IMR-90 (cell line): ENCODE data around the gene PTPN11. TPM values are rescaled to one million over a fixed set of nuclear protein-coding genes. Genes with fewer than 3 reads are reported as not detected.
A peak's percentile ranks its signal among the peaks of the same experiment; 100 is the strongest.

Source experiments
- ATAC-seq: fragments of 200-7000 bp; cut with Tn5 transposase; 2 replicates; pipeline ENCODE4 v1.9.1; 2020; ENCODE audit warnings: low read depth, mild to moderate bottlenecking, moderate library complexity
- BruUV-seq: library from RNA; stranded (reverse); fragments of 400-500 nt; replicated peaks from 2 replicates; lab custom pipeline; 2021; lab: Mats Ljungman, UMichigan
- CTCF ChIA-PET: fragments of 300-600 bp; formaldehyde crosslinking; extraction: SDS; loops from one replicate; lab custom pipeline; 2021; ENCODE audit warnings: antibody characterized with exemption; lab: Yijun Ruan, JAX
- POLR2A ChIA-PET: fragments of 300-600 bp; sonication (Branson Sonifier 250); formaldehyde crosslinking; loops from one replicate; lab custom pipeline; 2022; ENCODE audit warnings: antibody characterized with exemption; ENCODE audit not compliant: unreplicated experiment; lab: Charles Lee
- DNase-seq: peaks from one replicate; pipeline ENCODE4 v3.0.0; 2013
- H2AFZ ChIP-seq: replicated peaks from 2 replicates; pipeline ENCODE3; 2013; ENCODE audit warnings: low read length, mild to moderate bottlenecking; ENCODE audit not compliant: poor library complexity
- H2AK5ac ChIP-seq: 2 replicates; pipeline ENCODE4 v1.6.1; 2013; ENCODE audit warnings: low read depth, low read length, inconsistent platforms
- H2AK9ac ChIP-seq: replicated peaks from 2 replicates; pipeline ENCODE3; 2013; ENCODE audit warnings: mild to moderate bottlenecking, low read depth, low read length, moderate library complexity; ENCODE audit not compliant: poor library complexity
- H2BK120ac ChIP-seq: 2 replicates; pipeline ENCODE4 v1.6.1; 2013; ENCODE audit warnings: low read depth, low read length, inconsistent platforms
- H2BK15ac ChIP-seq: 3 replicates; pipeline ENCODE4 v1.6.1; 2013; ENCODE audit warnings: low read depth, low read length, inconsistent platforms
- H2BK20ac ChIP-seq: 2 replicates; pipeline ENCODE4 v1.6.1; 2013; ENCODE audit warnings: low read depth, mild to moderate bottlenecking, inconsistent platforms, low read length, moderate library complexity
- H2BK5ac ChIP-seq: 2 replicates; pipeline ENCODE4 v1.6.1; 2013; ENCODE audit warnings: mild to moderate bottlenecking, low read depth, low read length, inconsistent platforms; ENCODE audit not compliant: poor library complexity, severe bottlenecking
- H3K14ac ChIP-seq: replicated peaks from 2 replicates; pipeline ENCODE4 v1.6.1; 2013; ENCODE audit warnings: low read depth, low read length, inconsistent platforms
- H3K18ac ChIP-seq: 2 replicates; pipeline ENCODE4 v1.6.1; 2013; ENCODE audit warnings: low read depth, low read length, control low read depth
- H3K23ac ChIP-seq: 2 replicates; pipeline ENCODE4 v1.6.1; 2013; ENCODE audit warnings: low read depth, low read length, inconsistent platforms
- H3K27ac ChIP-seq: 2 replicates; pipeline ENCODE4 v1.5.1; 2013; ENCODE audit warnings: mild to moderate bottlenecking, control low read depth, low read length; ENCODE audit not compliant: insufficient read depth
- H3K27me3 ChIP-seq: 2 replicates; pipeline ENCODE4 v1.6.1; 2013; ENCODE audit warnings: low read length; ENCODE audit not compliant: control insufficient read depth, insufficient read depth
- H3K36me3 ChIP-seq: 2 replicates; pipeline ENCODE4 v1.6.1; 2013; ENCODE audit warnings: low read length, mixed read lengths; ENCODE audit not compliant: control insufficient read depth, insufficient read depth
- H3K4ac ChIP-seq: 2 replicates; pipeline ENCODE4 v1.6.1; 2013; ENCODE audit warnings: low read depth, low read length, inconsistent platforms
- H3K4me1 ChIP-seq: 2 replicates; pipeline ENCODE4 v1.6.1; 2013; ENCODE audit warnings: low read length, mixed read lengths; ENCODE audit not compliant: control insufficient read depth, insufficient read depth
- H3K4me2 ChIP-seq: 2 replicates; pipeline ENCODE4 v1.6.1; 2013; ENCODE audit warnings: low read depth, mild to moderate bottlenecking, control low read depth, low read length, moderate library complexity
- H3K4me3 ChIP-seq: 2 replicates; pipeline ENCODE4 v1.5.1; 2013; ENCODE audit warnings: low read depth, mild to moderate bottlenecking, control low read depth, low read length, moderate library complexity; ENCODE audit not compliant: insufficient read depth
- H3K56ac ChIP-seq: 2 replicates; pipeline ENCODE4 v1.6.1; 2013; ENCODE audit warnings: low read length, inconsistent platforms; ENCODE audit not compliant: insufficient read depth; ENCODE audit errors: extremely low read depth
- H3K79me1 ChIP-seq, 2 experiments: 2 replicates each; pipeline ENCODE4 v1.6.1; 2013; ENCODE audit warnings: low read length in 2 of 2, inconsistent platforms in 1 of 2, low read depth in 1 of 2
- H3K9ac ChIP-seq: 2 replicates; pipeline ENCODE4 v1.6.1; 2013; ENCODE audit warnings: low read depth, low read length, control low read depth
- H3K9me1 ChIP-seq: 2 replicates; pipeline ENCODE4 v1.6.1; 2013; ENCODE audit warnings: low read length, inconsistent platforms; ENCODE audit not compliant: insufficient read depth
- H3K9me3 ChIP-seq: 2 replicates; pipeline ENCODE4 v1.6.1; 2013; ENCODE audit warnings: low read length; ENCODE audit not compliant: control insufficient read depth, insufficient read depth
- H4K20me1 ChIP-seq: 2 replicates; pipeline ENCODE4 v1.6.1; 2013; ENCODE audit warnings: low read length, inconsistent platforms; ENCODE audit not compliant: insufficient read depth
- H4K5ac ChIP-seq: 2 replicates; pipeline ENCODE4 v1.6.1; 2013; ENCODE audit warnings: mild to moderate bottlenecking, low read depth, low read length, control low read depth
- H4K8ac ChIP-seq, 2 experiments: 2 replicates each; pipeline ENCODE4 v1.6.1; 2013; ENCODE audit warnings: low read depth in 2 of 2, low read length in 2 of 2, control low read depth in 1 of 2, inconsistent platforms in 1 of 2
- H4K91ac ChIP-seq: 2 replicates; pipeline ENCODE4 v1.6.1; 2013; ENCODE audit warnings: low read depth, low read length, inconsistent platforms; ENCODE audit not compliant: insufficient read depth
- CEBPB ChIP-seq: IDR thresholded peaks from 2 replicates; pipeline ENCODE4 v1.6.1; 2012; ENCODE audit warnings: low read depth, low read length, improper control_type of control experiment
- RCOR1 ChIP-seq: IDR thresholded peaks from 2 replicates; pipeline ENCODE4 v1.6.1; 2012; ENCODE audit warnings: mild to moderate bottlenecking, low read length, improper control_type of control experiment; ENCODE audit not compliant: insufficient replicate concordance
- dilution Hi-C: fragments of 300-500 bp; cut with HindIII; formaldehyde crosslinking; loops from one replicate; pipeline ENCODE4 v1.14.3; 2018; ENCODE audit warnings: low sequenced_read_pairs; ENCODE audit not compliant: unreplicated experiment
- in situ Hi-C: fragments of 300-500 bp; cut with MboI; formaldehyde crosslinking; loops from 3 replicates; pipeline ENCODE4 v1.14.3; 2019; ENCODE audit warnings: low sequenced_read_pairs, inconsistent platforms, mixed read lengths
- intact Hi-C: fragments of 100-400 bp; cut with micrococcal nuclease; formaldehyde crosslinking; loops from 2 replicates; pipeline ENCODE4 v1.10.0; 2022
- polyA plus RNA-seq, 3 experiments: library from polyadenylated mRNA; depleted of rRNA; stranded (reverse); fragments of >200 nt; gene quantifications; 2 replicates each; pipeline ENCODE4 v1.2.3, GENCODE V29; 2012; ENCODE audit warnings: low replicate concordance in 1 of 3
- total RNA-seq: library from RNA; depleted of rRNA; stranded (reverse); fragments of >200 nt; gene quantifications from 2 replicates; pipeline ENCODE4 v1.2.3, GENCODE V29; 2012

Gene PTPN11
- total and polyA plus RNA-seq, 2 of the 4 experiments (the other 2 are of a cell fraction): 52.9 to 135 TPM

DNA sequence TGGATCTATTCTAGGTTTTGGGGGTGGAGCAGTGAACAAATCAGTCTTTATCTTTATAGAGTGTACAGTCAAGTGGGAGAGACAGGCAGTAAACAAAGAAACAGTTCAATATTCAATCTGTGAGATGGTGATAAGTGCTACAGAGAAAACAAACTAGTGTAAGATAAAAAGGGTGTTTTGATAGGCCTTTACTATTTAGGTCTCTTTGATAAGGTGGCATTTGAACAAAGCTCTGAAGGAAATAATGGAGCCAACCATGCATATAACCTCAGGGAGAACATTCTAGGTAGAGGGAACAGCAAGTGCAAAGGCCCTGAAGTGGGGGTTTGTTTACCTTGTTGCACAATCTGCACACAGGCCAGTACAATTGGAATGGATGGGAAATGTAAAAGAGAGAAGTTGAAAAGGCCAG is 47.3 kb downstream of the PTPN11 start:
- in situ Hi-C loops: no loop called here
- intact Hi-C loops: no loop called here
- DNase-seq: no peak

More for the DNA sequence above, 47.3 kb downstream of the PTPN11 start:
- POLR2A ChIA-PET: no interaction called here
- H4K8ac ChIP-seq: no peak overlapping the region
- no peak overlapping the region for H3K4me2 ChIP-seq
- no peak overlapping the region for H3K23ac ChIP-seq
- no peak overlapping the region for H2BK15ac ChIP-seq
- H2AFZ ChIP-seq: no peak overlapping the region
- H3K4ac ChIP-seq: no peak overlapping the region
- TF ChIP-seq CEBPB (0 out of 2 replicates have a peak, but pooled peaks have one; percentile 21), RCOR1 (no peak)
- H2BK5ac ChIP-seq: no peak overlapping the region
- H4K20me1 ChIP-seq: peaks cover 3% of the 10 kb centered on the region; the same call in 1 of the 2 replicates
- ATAC-seq: no peak
- no peak overlapping the region for H2AK5ac ChIP-seq
- no peak overlapping the region for H3K56ac ChIP-seq
- H3K18ac ChIP-seq: no peak overlapping the region
- peaks cover 24 to 34% of the 10 kb centered on the region in 2 experiments for H3K79me1 ChIP-seq
- no peak overlapping the region for H3K4me3 ChIP-seq
- no peak overlapping the region for H2BK20ac ChIP-seq
- no peak overlapping the region for H4K91ac ChIP-seq
- dilution Hi-C loops: no loop called here
- CTCF ChIA-PET: no interaction called here
- H3K27ac ChIP-seq: no peak overlapping the region
- no peak overlapping the region for H2AK9ac ChIP-seq
- H3K36me3 ChIP-seq: peaks cover 10% of the 10 kb centered on the region
- no peak overlapping the region for H3K9ac ChIP-seq
- H3K4me1 ChIP-seq: no peaks in the 10 kb centered on the region
- BruUV-seq: no TSS peak
- H4K5ac ChIP-seq: no peak overlapping the region
- H3K9me3 ChIP-seq: no peaks in the 10 kb centered on the region
- H3K14ac ChIP-seq: no peak overlapping the region
- H3K9me1 ChIP-seq: peaks cover 7% of the 10 kb centered on the region
- no peaks in the 10 kb centered on the region for H3K27me3 ChIP-seq
- H2BK120ac ChIP-seq: no peak overlapping the region
